Testis (tissue), 2 donors: ENCODE data around the gene CT47A1.
"Not testable (repeated sequence)": the region's sequence is repeated elsewhere in the genome, so short reads cannot be mapped to it uniquely, and the experiment has no call there.

ENCODE experiments used
- POLR2A ChIP-seq: fragments of 450-650 bp; IDR thresholded peaks from one replicate; pipeline ENCODE4 v1.6.1; 2017; ENCODE audit warnings: antibody characterized with exemption, mild to moderate bottlenecking, moderate library complexity
- TF ChIP-seq, protein P1 (sequence below), 3 experiments: fragments of 450-650 bp in 2 of 3; fragments of 200-600 bp in 1 of 3; sonication (generic) in 1 of 3; IDR thresholded peaks; one replicate each; pipeline ENCODE4 v1.5.1; 2016 to 2019; ENCODE audit warnings: antibody characterized with exemption in 3 of 3, mild to moderate bottlenecking in 2 of 3, moderate library complexity in 1 of 3

DNA sequence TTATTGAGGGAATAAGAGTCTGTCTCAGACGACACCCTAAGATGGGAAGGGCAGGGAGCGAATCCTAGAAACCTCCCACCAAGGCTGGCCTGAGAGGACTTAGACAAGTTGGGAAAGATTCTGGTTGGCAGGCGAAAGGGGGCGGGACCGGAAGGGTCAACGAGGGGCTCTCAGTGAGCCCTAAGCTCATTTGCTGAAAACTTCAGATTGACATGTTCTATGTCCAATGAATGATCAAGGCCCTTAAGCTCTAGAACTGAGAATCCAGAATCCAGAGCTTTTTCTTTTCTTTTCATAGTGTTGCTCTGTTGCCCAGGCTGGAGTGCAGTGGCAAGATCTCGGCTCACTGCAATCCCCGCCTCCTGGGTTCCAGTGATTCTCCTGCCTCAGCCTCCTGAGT is at the start of gene CT47A1:
- TF ChIP-seq POLR2A, result not testable (repeated sequence)
- TF ChIP-seq, protein P1, sequence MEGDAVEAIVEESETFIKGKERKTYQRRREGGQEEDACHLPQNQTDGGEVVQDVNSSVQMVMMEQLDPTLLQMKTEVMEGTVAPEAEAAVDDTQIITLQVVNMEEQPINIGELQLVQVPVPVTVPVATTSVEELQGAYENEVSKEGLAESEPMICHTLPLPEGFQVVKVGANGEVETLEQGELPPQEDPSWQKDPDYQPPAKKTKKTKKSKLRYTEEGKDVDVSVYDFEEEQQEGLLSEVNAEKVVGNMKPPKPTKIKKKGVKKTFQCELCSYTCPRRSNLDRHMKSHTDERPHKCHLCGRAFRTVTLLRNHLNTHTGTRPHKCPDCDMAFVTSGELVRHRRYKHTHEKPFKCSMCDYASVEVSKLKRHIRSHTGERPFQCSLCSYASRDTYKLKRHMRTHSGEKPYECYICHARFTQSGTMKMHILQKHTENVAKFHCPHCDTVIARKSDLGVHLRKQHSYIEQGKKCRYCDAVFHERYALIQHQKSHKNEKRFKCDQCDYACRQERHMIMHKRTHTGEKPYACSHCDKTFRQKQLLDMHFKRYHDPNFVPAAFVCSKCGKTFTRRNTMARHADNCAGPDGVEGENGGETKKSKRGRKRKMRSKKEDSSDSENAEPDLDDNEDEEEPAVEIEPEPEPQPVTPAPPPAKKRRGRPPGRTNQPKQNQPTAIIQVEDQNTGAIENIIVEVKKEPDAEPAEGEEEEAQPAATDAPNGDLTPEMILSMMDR (IDR thresholded peaks at IDR 0.05), result not testable (repeated sequence)
